ENCODE measurements around the gene FAM120AOS. TPM values are rescaled to one million over a fixed set of nuclear protein-coding genes. Genes with fewer than 3 reads are reported as not detected.

FAM120AOS gene
- total and polyA plus RNA-seq, 2 of the 4 experiments (the other 2 are of a cell fraction) = 22.7 to 24.7 TPM

DNA sequence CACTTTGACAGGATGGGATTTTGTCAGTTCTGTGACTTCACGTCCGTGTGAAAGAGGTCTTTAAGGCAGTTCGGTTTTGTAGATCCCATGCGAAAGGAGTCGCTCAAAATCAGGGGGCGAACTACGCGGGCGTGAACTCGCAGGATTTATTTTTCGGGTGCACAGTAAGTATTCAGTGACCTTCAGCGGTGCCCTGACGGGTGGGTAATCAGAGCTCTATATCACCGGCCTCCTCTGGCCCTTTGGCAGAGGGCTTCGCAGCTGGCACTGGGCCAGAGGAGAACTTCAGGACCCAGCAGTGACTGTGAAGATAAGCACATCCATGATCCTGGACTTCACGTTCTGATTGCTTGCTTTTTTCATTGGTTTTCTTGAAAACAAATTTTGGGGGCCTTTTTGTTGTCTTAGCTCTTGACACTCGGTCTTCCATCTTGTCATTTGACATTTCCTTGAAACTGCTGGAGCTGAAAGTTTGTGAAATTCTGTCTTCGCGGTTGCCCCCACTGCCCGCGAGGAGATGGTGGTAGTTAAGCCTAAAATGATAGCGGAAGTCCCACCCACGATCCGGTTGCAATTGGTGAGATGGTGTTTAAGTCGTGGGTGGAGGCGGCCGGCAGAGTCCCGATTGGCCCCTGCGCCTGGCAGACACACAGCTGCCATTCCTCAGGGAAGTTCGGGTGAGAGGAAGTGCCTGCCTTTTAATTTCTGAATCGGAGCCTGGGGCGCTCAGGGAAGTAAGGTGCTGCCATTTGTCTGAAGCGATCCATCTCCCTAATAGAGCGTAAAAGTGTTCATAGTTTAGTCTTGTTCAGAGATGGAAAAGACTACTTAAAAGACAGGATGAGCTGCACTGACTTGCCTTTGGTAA is at the start of gene FAM120AOS (continued):
- no peak; the same call in 1 of the 2 replicates for TF ChIP-seq FOS (IDR thresholded peaks at IDR 0.05; ENCODE audit: low read depth, low read length)

- Histone ChIP-seq H3K56ac (ENCODE audit: extremely low read depth, insufficient read depth, low read length) (no peak overlapping the region), H2BK15ac (ENCODE audit: low read depth, low read length) (no peak overlapping the region), H3K4me2 (ENCODE audit: low read depth, low read length) (peak overlapping the region; percentile 94), H3K36me3 (ENCODE audit: control insufficient read depth, insufficient read depth, low read length) (peaks cover 29% of the 10 kb centered on the region), H4K5ac (ENCODE audit: low read depth, low read length) (peak overlapping the region; percentile 91), H2AFZ (replicated peaks; ENCODE audit: low read length, poor library complexity) (no peak overlapping the region), H3K4me1 (ENCODE audit: control insufficient read depth, insufficient read depth, low read length) (peaks cover 11% of the 10 kb centered on the region), H4K20me1 (ENCODE audit: insufficient read depth, low read length) (peaks cover 12% of the 10 kb centered on the region; the same call in 1 of the 2 replicates), H3K4me3 (ENCODE audit: insufficient read depth, low read depth, low read length) (peak overlapping the region; percentile 21; the same call in 1 of the 2 replicates), H3K9me3 (ENCODE audit: control insufficient read depth, insufficient read depth, low read length) (no peaks in the 10 kb centered on the region), H4K91ac (ENCODE audit: insufficient read depth, low read depth, low read length) (no peak overlapping the region), H3K4ac (ENCODE audit: low read depth, low read length) (no peak overlapping the region), H2BK20ac (ENCODE audit: low read depth, low read length) (no peak overlapping the region), H3K23ac (ENCODE audit: low read depth, low read length) (no peak overlapping the region), H3K9me1 (ENCODE audit: insufficient read depth, low read length) (peaks cover 9% of the 10 kb centered on the region; the same call in 1 of the 2 replicates), H2BK5ac (ENCODE audit: low read depth, low read length, poor library complexity, severe bottlenecking) (no peak overlapping the region), H3K9ac (ENCODE audit: low read depth, low read length) (no peak overlapping the region), H4K8ac (ENCODE audit: low read depth in 2 of 2, low read length in 2 of 2) (peak overlapping the region in 1 of 2 experiments; percentile 86; a peak in 2 of 4 replicates), H3K14ac (replicated peaks; ENCODE audit: low read depth, low read length) (peak overlapping the region; percentile 88), H3K18ac (ENCODE audit: low read depth, low read length) (peak overlapping the region; percentile 46; the same call in 1 of the 2 replicates), H2AK9ac (replicated peaks; ENCODE audit: low read depth, low read length, poor library complexity) (no peak overlapping the region), H3K27ac (ENCODE audit: insufficient read depth, low read length) (peak overlapping the region; percentile 17; the same call in 1 of the 2 replicates), H2BK120ac (ENCODE audit: low read depth, low read length) (no peak overlapping the region), H2AK5ac (ENCODE audit: low read depth, low read length) (no peak overlapping the region; the same call in 1 of the 2 replicates), H3K27me3 (ENCODE audit: control insufficient read depth, insufficient read depth, low read length) (no peaks in the 10 kb centered on the region), H3K79me1 (ENCODE audit: low read depth in 1 of 2, low read length in 2 of 2) (peaks cover 49 to 65% of the 10 kb centered on the region in 2 experiments)
- WGBS, 2 experiments (ENCODE audit: extremely low coverage in 2 of 2, insufficient read length in 1 of 2) = no CpG with 5 or more reads among the region's 4 CpGs
- no peak; the same call in 1 of the 2 replicates for ATAC-seq (ENCODE audit: low read depth)
- no peak for DNase-seq
- ChIA-PET CTCF (no interaction called here), POLR2A (ENCODE audit: unreplicated experiment) (no interaction called here)
- intact Hi-C loops (cut with micrococcal nuclease) (no loop called here), in situ Hi-C loops (cut with MboI; ENCODE audit: low sequenced_read_pairs) (no loop called here), dilution Hi-C loops (cut with HindIII; ENCODE audit: low sequenced_read_pairs, unreplicated experiment) (no loop called here)
- no TSS peak for BruUV-seq (replicated peaks)
- TF ChIP-seq FOS (IDR thresholded peaks at IDR 0.05; ENCODE audit: low read depth, low read length) = no peak
- no peak for TF ChIP-seq MAZ (IDR thresholded peaks at IDR 0.05; ENCODE audit: borderline replicate concordance, low read depth, low read length)
- TF ChIP-seq MAFK (IDR thresholded peaks at IDR 0.05; ENCODE audit: low read depth, low read length) = no peak
- TF ChIP-seq, protein P1, sequence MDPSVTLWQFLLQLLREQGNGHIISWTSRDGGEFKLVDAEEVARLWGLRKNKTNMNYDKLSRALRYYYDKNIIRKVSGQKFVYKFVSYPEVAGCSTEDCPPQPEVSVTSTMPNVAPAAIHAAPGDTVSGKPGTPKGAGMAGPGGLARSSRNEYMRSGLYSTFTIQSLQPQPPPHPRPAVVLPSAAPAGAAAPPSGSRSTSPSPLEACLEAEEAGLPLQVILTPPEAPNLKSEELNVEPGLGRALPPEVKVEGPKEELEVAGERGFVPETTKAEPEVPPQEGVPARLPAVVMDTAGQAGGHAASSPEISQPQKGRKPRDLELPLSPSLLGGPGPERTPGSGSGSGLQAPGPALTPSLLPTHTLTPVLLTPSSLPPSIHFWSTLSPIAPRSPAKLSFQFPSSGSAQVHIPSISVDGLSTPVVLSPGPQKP (IDR thresholded peaks at IDR 0.05; ENCODE audit: borderline replicate concordance, low read depth, low read length) = no peak
- TF ChIP-seq, protein P2, sequence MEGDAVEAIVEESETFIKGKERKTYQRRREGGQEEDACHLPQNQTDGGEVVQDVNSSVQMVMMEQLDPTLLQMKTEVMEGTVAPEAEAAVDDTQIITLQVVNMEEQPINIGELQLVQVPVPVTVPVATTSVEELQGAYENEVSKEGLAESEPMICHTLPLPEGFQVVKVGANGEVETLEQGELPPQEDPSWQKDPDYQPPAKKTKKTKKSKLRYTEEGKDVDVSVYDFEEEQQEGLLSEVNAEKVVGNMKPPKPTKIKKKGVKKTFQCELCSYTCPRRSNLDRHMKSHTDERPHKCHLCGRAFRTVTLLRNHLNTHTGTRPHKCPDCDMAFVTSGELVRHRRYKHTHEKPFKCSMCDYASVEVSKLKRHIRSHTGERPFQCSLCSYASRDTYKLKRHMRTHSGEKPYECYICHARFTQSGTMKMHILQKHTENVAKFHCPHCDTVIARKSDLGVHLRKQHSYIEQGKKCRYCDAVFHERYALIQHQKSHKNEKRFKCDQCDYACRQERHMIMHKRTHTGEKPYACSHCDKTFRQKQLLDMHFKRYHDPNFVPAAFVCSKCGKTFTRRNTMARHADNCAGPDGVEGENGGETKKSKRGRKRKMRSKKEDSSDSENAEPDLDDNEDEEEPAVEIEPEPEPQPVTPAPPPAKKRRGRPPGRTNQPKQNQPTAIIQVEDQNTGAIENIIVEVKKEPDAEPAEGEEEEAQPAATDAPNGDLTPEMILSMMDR (conservative IDR thresholded peaks at IDR 0.05; ENCODE audit: low read depth, low read length) = no peak
- no peak for TF ChIP-seq USF2 (IDR thresholded peaks at IDR 0.05; ENCODE audit: low read depth, low read length)
- no peak for TF ChIP-seq RCOR1 (IDR thresholded peaks at IDR 0.05; ENCODE audit: insufficient replicate concordance, low read length)
- TF ChIP-seq RAD21 (IDR thresholded peaks at IDR 0.05; ENCODE audit: low read length) = no peak
These were observed 48.0 kb upstream of the FAM120AOS start for GRCh38 chr9:93501406-93501805.

Data from IMR-90 (cell line).